DMS153 treated with DMSO at 0.1 percent for 48 hours (cell line): ENCODE measurements around the gene MCMBP.

Source experiments
- DNase-seq: peaks from one replicate; lab custom pipeline; 2025; ENCODE audit not compliant: unreplicated experiment; lab: John Stamatoyannopoulos, UW

Gene MCMBP

GRCh38 chr10:119786117-119786769, 86.4 kb downstream of the MCMBP start:
- no peak for DNase-seq

- peak; percentile 53 for DNase-seq
These were observed 88.1 kb downstream of the MCMBP start for GRCh38 chr10:119784340-119785067.

GRCh38 chr10:119783665-119784027, 89.0 kb downstream of the MCMBP start:
- no peak for DNase-seq

GRCh38 chr10:119782981-119783664, 89.5 kb downstream of the MCMBP start:
- DNase-seq = no peak

GRCh38 chr10:119781498-119781897, 91.1 kb downstream of the MCMBP start:
- no peak for DNase-seq

GRCh38 chr10:119780879-119781480, 91.7 kb downstream of the MCMBP start:
- DNase-seq = no peak
